ENCODE results near the gene ARVCF. TPM values are rescaled to one million over a fixed set of nuclear protein-coding genes. Genes with fewer than 3 reads are reported as not detected.

The ARVCF gene
- total RNA-seq, 2 experiments from 2014 or later: 0.50 to 0.70 TPM

GRCh38 chr22:20012741-20013331, 3.8 kb downstream of the ARVCF start:
- CTCF ChIA-PET: interaction anchor here (0.6 to 6.0 kb wide), 14 partner anchors 9 to 282 kb away, joined by 3 to 97 read pairs (median 4); no protein-coding TSS in a partner anchor
- ATAC-seq (no peak), DNase-seq (no peak)
- Mint-ChIP-seq H3K4me1 (peaks cover 14% of the 10 kb centered on the region), H3K27me3 (peaks cover 26% of the 10 kb centered on the region), H3K27ac (no peak overlapping the region), H3K4me3 (no peak overlapping the region), H3K9me3 (ENCODE audit: low read depth) (no peaks in the 10 kb centered on the region), H3K36me3 (no peaks in the 10 kb centered on the region)

GRCh38 chr22:20011993-20012740, 4.5 kb downstream of the ARVCF start:
- CTCF ChIA-PET: interaction anchor here (0.6 to 6.0 kb wide), 3 partner anchors 43 to 282 kb away, joined by 3 to 97 read pairs (median 23); no protein-coding TSS in a partner anchor
- DNase-seq (no peak), ATAC-seq (no peak)
- H3K4me3 Mint-ChIP-seq: no peak overlapping the region
- H3K27me3 Mint-ChIP-seq: peaks cover 19% of the 10 kb centered on the region
- no peaks in the 10 kb centered on the region for H3K9me3 Mint-ChIP-seq (ENCODE audit: low read depth)
- no peak overlapping the region for H3K27ac Mint-ChIP-seq
- peaks cover 10% of the 10 kb centered on the region for H3K4me1 Mint-ChIP-seq
- H3K36me3 Mint-ChIP-seq: no peaks in the 10 kb centered on the region

- Mint-ChIP-seq H3K27ac (no peak overlapping the region), H3K4me3 (no peak overlapping the region), H3K4me1 (peaks cover 8% of the 10 kb centered on the region), H3K27me3 (peaks cover 17% of the 10 kb centered on the region), H3K36me3 (no peaks in the 10 kb centered on the region), H3K9me3 (ENCODE audit: low read depth) (no peaks in the 10 kb centered on the region)
- DNase-seq: no peak
- CTCF ChIA-PET: interaction anchor here (6.0 kb wide), 1 partner anchor 42 kb away, joined by 97 read pairs; no protein-coding TSS in a partner anchor
- ATAC-seq: no peak
Observed at GRCh38 chr22:20011123-20011992, 5.3 kb downstream of the ARVCF start.

- H3K27me3 Mint-ChIP-seq: peaks cover 15% of the 10 kb centered on the region
- peaks cover 2% of the 10 kb centered on the region for H3K9me3 Mint-ChIP-seq (ENCODE audit: low read depth)
- no peak overlapping the region for H3K4me3 Mint-ChIP-seq
- H3K4me1 Mint-ChIP-seq: peaks cover 8% of the 10 kb centered on the region
- DNase-seq: no peak
- H3K36me3 Mint-ChIP-seq: no peaks in the 10 kb centered on the region
- H3K27ac Mint-ChIP-seq: no peak overlapping the region
- CTCF ChIA-PET: interaction anchor here (1.8 to 6.0 kb wide), 2 partner anchors 39 to 41 kb away, joined by 4 to 97 read pairs; no protein-coding TSS in a partner anchor
- ATAC-seq: no peak
Observed at GRCh38 chr22:20010307-20011122, 6.1 kb downstream of the ARVCF start.

GRCh38 chr22:20009582-20010306, 6.9 kb downstream of the ARVCF start:
- H3K27ac Mint-ChIP-seq: no peak overlapping the region
- CTCF ChIA-PET: interaction anchor here (1.8 kb wide), 2 partner anchors 38 to 100 kb away, joined by 4 read pairs; no protein-coding TSS in a partner anchor
- H3K27me3 Mint-ChIP-seq: peaks cover 9% of the 10 kb centered on the region
- DNase-seq (no peak), ATAC-seq (no peak)
- no peaks in the 10 kb centered on the region for H3K36me3 Mint-ChIP-seq
- H3K9me3 Mint-ChIP-seq (ENCODE audit: low read depth): peaks cover 2% of the 10 kb centered on the region
- no peak overlapping the region for H3K4me3 Mint-ChIP-seq
- peaks cover 6% of the 10 kb centered on the region for H3K4me1 Mint-ChIP-seq

- Mint-ChIP-seq H3K27me3 (peaks cover 9% of the 10 kb centered on the region), H3K4me3 (no peak overlapping the region), H3K9me3 (ENCODE audit: low read depth) (peaks cover 2% of the 10 kb centered on the region), H3K4me1 (peaks cover 6% of the 10 kb centered on the region), H3K27ac (no peak overlapping the region), H3K36me3 (no peaks in the 10 kb centered on the region)
- DNase-seq: no peak
- no peak for ATAC-seq
- CTCF ChIA-PET: interaction anchor here (1.8 kb wide), 2 partner anchors 38 to 99 kb away, joined by 4 read pairs; no protein-coding TSS in a partner anchor
Observed at GRCh38 chr22:20009018-20009491, 7.6 kb downstream of the ARVCF start.

GRCh38 chr22:20008221-20008995, 8.2 kb downstream of the ARVCF start:
- DNase-seq (no peak), ATAC-seq (no peak)
- Mint-ChIP-seq H3K27me3 (peaks cover 14% of the 10 kb centered on the region), H3K4me1 (peaks cover 6% of the 10 kb centered on the region), H3K9me3 (ENCODE audit: low read depth) (peaks cover 5% of the 10 kb centered on the region), H3K4me3 (no peak overlapping the region), H3K27ac (no peak overlapping the region), H3K36me3 (peaks cover 4% of the 10 kb centered on the region)
- CTCF ChIA-PET: interaction anchor here (1.8 kb wide), 2 partner anchors 37 to 98 kb away, joined by 4 read pairs; no protein-coding TSS in a partner anchor

GRCh38 chr22:20004464-20004863, 12.2 kb downstream of the ARVCF start:
- Mint-ChIP-seq H3K36me3 (peaks cover 9% of the 10 kb centered on the region), H3K27me3 (peaks cover 24% of the 10 kb centered on the region), H3K27ac (no peak overlapping the region), H3K9me3 (ENCODE audit: low read depth) (peaks cover 11% of the 10 kb centered on the region), H3K4me3 (no peak overlapping the region), H3K4me1 (no peaks in the 10 kb centered on the region)
- CTCF ChIA-PET: no interaction called here
- ATAC-seq: no peak
- no peak for DNase-seq

- peaks cover 11% of the 10 kb centered on the region for H3K9me3 Mint-ChIP-seq (ENCODE audit: low read depth)
- no peak overlapping the region for H3K4me3 Mint-ChIP-seq
- H3K4me1 Mint-ChIP-seq: no peaks in the 10 kb centered on the region
- DNase-seq (no peak), ATAC-seq (no peak)
- CTCF ChIA-PET: interaction anchor here (1.7 kb wide), 1 partner anchor 125 kb away, joined by 3 read pairs; no protein-coding TSS in a partner anchor
- H3K36me3 Mint-ChIP-seq: peaks cover 9% of the 10 kb centered on the region
- H3K27ac Mint-ChIP-seq: no peak overlapping the region
- peaks cover 24% of the 10 kb centered on the region for H3K27me3 Mint-ChIP-seq
Observed at GRCh38 chr22:20003304-20003703, 13.3 kb downstream of the ARVCF start.

- H3K4me1 Mint-ChIP-seq: no peaks in the 10 kb centered on the region
- CTCF ChIA-PET: interaction anchor here (1.7 to 1.8 kb wide), 2 partner anchors 11 to 126 kb away, joined by 3 read pairs; no protein-coding TSS in a partner anchor
Observed at GRCh38 chr22:20002636-20003035, 14.0 kb downstream of the ARVCF start.

GRCh38 chr22:20002128-20002527, 14.5 kb downstream of the ARVCF start:
- Mint-ChIP-seq H3K4me1 (no peaks in the 10 kb centered on the region), H3K36me3 (peaks cover 9% of the 10 kb centered on the region), H3K27ac (no peak overlapping the region), H3K9me3 (ENCODE audit: low read depth) (peaks cover 11% of the 10 kb centered on the region), H3K4me3 (no peak overlapping the region), H3K27me3 (peaks cover 24% of the 10 kb centered on the region)
- CTCF ChIA-PET: interaction anchor here (1.8 kb wide), 1 partner anchor 11 kb away, joined by 3 read pairs; no protein-coding TSS in a partner anchor
- DNase-seq (no peak), ATAC-seq (no peak)

More at GRCh38 chr22:20002636-20003035, 14.0 kb downstream of the ARVCF start:
- H3K27me3 Mint-ChIP-seq: peaks cover 24% of the 10 kb centered on the region
- no peak for DNase-seq
- no peak for ATAC-seq
- peaks cover 11% of the 10 kb centered on the region for H3K9me3 Mint-ChIP-seq (ENCODE audit: low read depth)
- peaks cover 9% of the 10 kb centered on the region for H3K36me3 Mint-ChIP-seq
- no peak overlapping the region for H3K4me3 Mint-ChIP-seq
- no peak overlapping the region for H3K27ac Mint-ChIP-seq
